ENCODE measurements around the gene FBXO5. TPM values are rescaled to one million over a fixed set of nuclear protein-coding genes. Genes with fewer than 3 reads are reported as not detected.
"Not testable (repeated sequence)": the region's sequence is repeated elsewhere in the genome, so short reads cannot be mapped to it uniquely, and the experiment has no call there.

FBXO5 gene
- total RNA-seq, 4 donors from 2014 or later = 1.5 to 3.2 (median 2.5) TPM

DNA sequence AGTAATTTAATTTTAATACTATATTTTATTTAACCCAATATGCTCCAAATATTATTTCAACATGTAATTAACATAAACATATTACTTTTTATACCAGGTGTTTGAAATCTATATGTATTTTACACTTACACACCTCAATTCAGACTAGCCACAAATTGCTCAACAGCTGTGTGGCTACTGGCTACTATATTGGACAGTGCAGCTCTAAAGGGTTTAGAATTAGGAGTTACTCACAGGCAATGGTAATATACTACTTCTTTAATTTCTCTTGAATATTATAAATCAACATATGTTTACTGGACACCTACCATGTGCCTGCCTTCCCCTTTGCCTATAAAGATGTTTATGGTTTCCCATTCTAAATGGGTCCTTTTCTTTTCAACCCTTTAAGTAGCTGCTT, 17.4 kb upstream of the FBXO5 start:
- no peak overlapping the region for H3K27ac ChIP-seq
- in situ Hi-C loops (cut with MboI; ENCODE audit: low pct_ligation_motif_present in 1 of 4, low pct_unique_long_range_greater_than_20kb in 1 of 4, low sequenced_read_pairs in 3 of 4) (no loop called here), intact Hi-C loops (cut with DNase I; ENCODE audit: low total_unique reads) (no loop called here)
- peaks cover 0 to 16% (median 5%) of the 10 kb centered on the region in 4 donors for H3K36me3 ChIP-seq
- peaks cover 10 to 49% (median 26%) of the 10 kb centered on the region in 4 donors for H3K4me1 ChIP-seq
- H3K27me3 ChIP-seq = no peaks in the 10 kb centered on the region
- no peaks in the 10 kb centered on the region for H3K9me3 ChIP-seq
- H3K4me3 ChIP-seq = no peak overlapping the region
- DNase-seq = no peak
- no peak for TF ChIP-seq POLR2A (IDR thresholded peaks at IDR 0.05)
- TF ChIP-seq EP300 (IDR thresholded peaks at IDR 0.05; ENCODE audit: low read depth) = no peak
- no peak for TF ChIP-seq POLR2AphosphoS5 (IDR thresholded peaks at IDR 0.05)

DNA sequence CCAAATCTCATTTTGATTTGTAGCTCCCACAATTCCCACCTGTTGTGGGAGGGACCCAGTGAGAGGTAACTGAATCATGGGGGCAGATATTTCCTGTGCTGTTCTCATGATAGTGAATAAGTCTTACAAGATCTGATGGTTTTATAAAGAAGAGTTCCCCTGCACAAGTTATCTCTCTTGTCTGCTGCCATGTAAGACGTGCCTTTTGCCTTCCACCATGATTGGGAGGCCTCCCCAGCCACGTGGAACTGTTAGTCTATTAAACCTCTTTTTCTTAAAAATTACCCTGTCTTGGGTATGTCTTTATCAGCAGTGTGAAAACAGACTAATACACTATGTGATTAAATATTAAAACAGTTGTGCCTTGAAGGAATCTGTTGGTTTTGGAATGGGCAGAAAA, 16.7 kb upstream of the FBXO5 start:
- H3K9me3 ChIP-seq; in situ Hi-C loops (cut with MboI; ENCODE audit: low pct_ligation_motif_present in 1 of 4, low pct_unique_long_range_greater_than_20kb in 1 of 4, low sequenced_read_pairs in 3 of 4); H3K4me3 ChIP-seq; H3K27ac ChIP-seq; DNase-seq; intact Hi-C loops (cut with DNase I; ENCODE audit: low total_unique reads); H3K27me3 ChIP-seq: not testable (repeated sequence)
- H3K36me3 ChIP-seq = peaks cover 0 to 16% (median 5%) of the 10 kb centered on the region in 4 donors
- H3K4me1 ChIP-seq = peaks cover 10 to 50% (median 26%) of the 10 kb centered on the region in 4 donors
- WGBS, 2 donors (ENCODE audit: low coverage in 1 of 2) = 86% methylated on average over 2 of the region's 2 CpGs; no CpG with 5 or more reads in 1 of the 2 donors

DNA sequence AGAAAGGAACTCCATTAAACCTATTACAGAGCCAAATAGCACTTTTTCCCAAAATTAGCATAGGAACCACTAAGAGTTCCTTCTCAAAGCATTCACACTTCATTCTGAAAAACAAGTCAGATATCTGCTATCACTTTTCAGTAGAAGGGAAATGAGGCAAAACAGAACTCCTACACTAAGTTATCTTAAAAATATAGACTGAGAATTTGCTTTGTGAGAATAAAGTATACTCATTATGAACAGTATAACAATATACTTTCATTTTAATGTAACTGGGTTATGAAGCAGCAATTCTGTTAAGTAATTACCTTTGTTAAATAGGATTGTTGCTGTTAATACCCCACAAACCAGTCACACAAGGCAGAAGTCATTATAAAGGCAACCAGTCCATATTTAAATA, 11.0 kb upstream of the FBXO5 start:
- Histone ChIP-seq H3K27me3 (no peaks in the 10 kb centered on the region), H3K4me3 (no peak overlapping the region), H3K36me3 (peaks cover 0 to 40% (median 11%) of the 10 kb centered on the region in 4 donors), H3K27ac (no peak overlapping the region), H3K4me1 (peaks cover 0 to 11% (median 0%) of the 10 kb centered on the region in 4 donors), H3K9me3 (no peaks in the 10 kb centered on the region)
- no peak for TF ChIP-seq POLR2AphosphoS5 (IDR thresholded peaks at IDR 0.05)
- no peak for TF ChIP-seq POLR2A (IDR thresholded peaks at IDR 0.05)
- TF ChIP-seq EP300 (IDR thresholded peaks at IDR 0.05; ENCODE audit: low read depth) = no peak
- TF ChIP-seq, protein P1, sequence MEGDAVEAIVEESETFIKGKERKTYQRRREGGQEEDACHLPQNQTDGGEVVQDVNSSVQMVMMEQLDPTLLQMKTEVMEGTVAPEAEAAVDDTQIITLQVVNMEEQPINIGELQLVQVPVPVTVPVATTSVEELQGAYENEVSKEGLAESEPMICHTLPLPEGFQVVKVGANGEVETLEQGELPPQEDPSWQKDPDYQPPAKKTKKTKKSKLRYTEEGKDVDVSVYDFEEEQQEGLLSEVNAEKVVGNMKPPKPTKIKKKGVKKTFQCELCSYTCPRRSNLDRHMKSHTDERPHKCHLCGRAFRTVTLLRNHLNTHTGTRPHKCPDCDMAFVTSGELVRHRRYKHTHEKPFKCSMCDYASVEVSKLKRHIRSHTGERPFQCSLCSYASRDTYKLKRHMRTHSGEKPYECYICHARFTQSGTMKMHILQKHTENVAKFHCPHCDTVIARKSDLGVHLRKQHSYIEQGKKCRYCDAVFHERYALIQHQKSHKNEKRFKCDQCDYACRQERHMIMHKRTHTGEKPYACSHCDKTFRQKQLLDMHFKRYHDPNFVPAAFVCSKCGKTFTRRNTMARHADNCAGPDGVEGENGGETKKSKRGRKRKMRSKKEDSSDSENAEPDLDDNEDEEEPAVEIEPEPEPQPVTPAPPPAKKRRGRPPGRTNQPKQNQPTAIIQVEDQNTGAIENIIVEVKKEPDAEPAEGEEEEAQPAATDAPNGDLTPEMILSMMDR (IDR thresholded peaks at IDR 0.05) = no peak
- no peak for DNase-seq
- intact Hi-C loops (cut with DNase I; ENCODE audit: low total_unique reads) (no loop called here), in situ Hi-C loops (cut with MboI; ENCODE audit: low pct_ligation_motif_present in 1 of 4, low pct_unique_long_range_greater_than_20kb in 1 of 4, low sequenced_read_pairs in 3 of 4) (no loop called here)

DNA sequence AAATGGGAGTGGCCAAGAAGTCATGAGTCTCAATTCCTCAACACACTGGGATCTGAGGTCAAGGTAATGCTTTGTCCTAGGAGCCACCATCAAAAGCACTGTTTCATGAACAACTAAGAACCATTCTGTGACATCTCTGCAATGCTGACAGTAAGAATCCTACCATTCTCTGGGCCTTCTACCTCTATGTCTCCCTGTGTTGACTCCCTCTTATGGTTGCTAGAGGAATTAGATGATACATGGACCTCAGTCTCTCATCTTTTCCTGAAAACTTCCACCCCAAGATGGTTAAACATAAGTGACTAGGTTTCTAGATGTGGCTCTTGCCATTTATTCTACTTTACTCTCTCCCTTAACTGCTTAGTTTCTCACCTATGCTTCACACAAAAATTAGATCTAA, 10.6 kb upstream of the FBXO5 start:
- no peak overlapping the region for H3K27ac ChIP-seq
- in situ Hi-C loops (cut with MboI; ENCODE audit: low pct_ligation_motif_present in 1 of 4, low pct_unique_long_range_greater_than_20kb in 1 of 4, low sequenced_read_pairs in 3 of 4) (no loop called here), intact Hi-C loops (cut with DNase I; ENCODE audit: low total_unique reads) (no loop called here)
- peaks cover 0 to 40% (median 11%) of the 10 kb centered on the region in 4 donors for H3K36me3 ChIP-seq
- H3K9me3 ChIP-seq = no peaks in the 10 kb centered on the region
- H3K27me3 ChIP-seq = no peaks in the 10 kb centered on the region
- no peak overlapping the region for H3K4me3 ChIP-seq
- DNase-seq = no peak
- H3K4me1 ChIP-seq = peaks cover 0 to 8% (median 0%) of the 10 kb centered on the region in 4 donors
- TF ChIP-seq EP300 (IDR thresholded peaks at IDR 0.05; ENCODE audit: low read depth) (no peak), POLR2A (IDR thresholded peaks at IDR 0.05) (no peak), POLR2AphosphoS5 (IDR thresholded peaks at IDR 0.05) (no peak)
- TF ChIP-seq, protein P1 (IDR thresholded peaks at IDR 0.05) = no peak

DNA sequence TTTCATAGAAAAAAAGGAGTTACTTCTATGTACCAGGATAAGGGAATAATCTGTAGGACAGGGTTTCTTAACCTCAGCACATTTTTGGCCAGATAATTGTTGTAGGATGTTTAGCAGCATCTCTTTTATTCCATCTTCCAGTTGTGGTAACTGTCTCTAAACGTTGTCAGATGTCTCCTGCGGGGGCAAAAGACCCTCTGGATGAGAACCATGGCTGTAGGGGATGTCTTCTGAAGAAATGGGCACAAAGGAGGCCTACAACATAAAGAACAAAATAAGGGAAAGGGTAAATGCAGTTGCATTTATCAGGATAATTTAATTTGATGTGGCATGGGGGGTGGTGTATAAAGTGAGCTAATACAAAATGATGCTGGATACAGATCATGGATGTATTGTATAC, 4.1 kb upstream of the FBXO5 start:
- WGBS, 2 donors (ENCODE audit: low coverage in 1 of 2) = 75 to 77% methylated on average over 2 of the region's 2 CpGs
- no peaks in the 10 kb centered on the region for H3K9me3 ChIP-seq
- in situ Hi-C loops (cut with MboI; ENCODE audit: low pct_ligation_motif_present in 1 of 4, low pct_unique_long_range_greater_than_20kb in 1 of 4, low sequenced_read_pairs in 3 of 4) (no loop called here), intact Hi-C loops (cut with DNase I; ENCODE audit: low total_unique reads) (no loop called here)
- no peak for DNase-seq
- H3K27ac ChIP-seq = no peak overlapping the region
- no peak for TF ChIP-seq POLR2A (IDR thresholded peaks at IDR 0.05)
- TF ChIP-seq POLR2AphosphoS5 (IDR thresholded peaks at IDR 0.05) = no peak
- TF ChIP-seq EP300 (IDR thresholded peaks at IDR 0.05; ENCODE audit: low read depth) = no peak
- TF ChIP-seq, protein P1 (IDR thresholded peaks at IDR 0.05) = no peak
- no peak overlapping the region for H3K4me3 ChIP-seq
- H3K36me3 ChIP-seq = peaks cover 0 to 12% (median under 1%) of the 10 kb centered on the region in 4 donors
- H3K27me3 ChIP-seq = no peaks in the 10 kb centered on the region
- peaks cover 13 to 24% (median 16%) of the 10 kb centered on the region in 4 donors for H3K4me1 ChIP-seq

DNA sequence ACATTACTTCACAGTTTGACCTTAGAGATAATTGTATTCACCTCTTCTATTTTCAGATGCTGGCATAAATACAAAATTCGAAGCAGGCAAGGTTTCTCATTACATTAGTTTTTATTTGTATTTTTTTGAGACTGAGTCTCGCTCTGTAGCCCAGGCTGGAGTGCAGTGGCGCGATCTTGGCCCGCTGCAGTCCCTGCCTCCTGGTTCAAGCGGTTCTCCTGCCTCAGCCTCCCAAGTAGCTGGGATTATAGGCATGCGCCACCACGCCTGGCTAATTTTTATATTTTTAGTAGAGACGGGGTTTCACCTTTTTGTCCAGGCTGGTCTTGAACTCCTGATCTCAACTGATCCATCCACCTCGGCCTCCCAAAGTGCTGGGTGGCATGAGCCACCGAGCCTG, 2.5 kb upstream of the FBXO5 start:
- DNase-seq; intact Hi-C loops (cut with DNase I; ENCODE audit: low total_unique reads); H3K4me3 ChIP-seq; in situ Hi-C loops (cut with MboI; ENCODE audit: low pct_ligation_motif_present in 1 of 4, low pct_unique_long_range_greater_than_20kb in 1 of 4, low sequenced_read_pairs in 3 of 4); H3K27me3 ChIP-seq; H3K36me3 ChIP-seq; H3K9me3 ChIP-seq: not testable (repeated sequence)
- peaks cover 14 to 40% (median 20%) of the 10 kb centered on the region in 4 donors for H3K4me1 ChIP-seq
- WGBS, 2 donors (ENCODE audit: low coverage in 1 of 2) = 83 to 86% methylated on average over 7 to 11 of the region's 11 CpGs
- H3K27ac ChIP-seq = peak overlapping the region in 3 of 4 donors; percentile 93 to 97 (median 96)

Data from transverse colon (tissue), 4 donors.